A673 (cell line): ENCODE data around the gene ANOS1. TPM values are rescaled to one million over a fixed set of nuclear protein-coding genes. Genes with fewer than 3 reads are reported as not detected.

Experiments
- BruUV-seq: library from RNA; stranded (reverse); fragments of 400-500 nt; replicated peaks from 2 replicates; lab custom pipeline; 2021; lab: Mats Ljungman, UMichigan
- CTCF ChIA-PET: fragments of 300-600 bp; sonication (Branson Sonifier 250); formaldehyde crosslinking; loops from one replicate; lab custom pipeline; 2022; ENCODE audit warnings: antibody characterized with exemption; lab: Charles Lee
- POLR2A ChIA-PET: fragments of 300-600 bp; sonication (Branson Sonifier 250); formaldehyde crosslinking; loops from one replicate; lab custom pipeline; 2022; ENCODE audit warnings: antibody characterized with exemption; ENCODE audit not compliant: low non-redundant PET; lab: Charles Lee
- DNase-seq: peaks from one replicate; pipeline ENCODE4 v3.0.0-alpha.2; 2015; ENCODE audit warnings: low spot score
- H3K27ac ChIP-seq: fragments of 200-600 bp; sonication (generic); 2 replicates; pipeline ENCODE4 v1.5.1; 2016; ENCODE audit warnings: mixed run types, low read depth, mild to moderate bottlenecking, mixed read lengths, antibody characterized with exemption, low read length; ENCODE audit not compliant: poor library complexity, severe bottlenecking
- H3K27me3 ChIP-seq: fragments of 200-600 bp; sonication (generic); replicated peaks from 2 replicates; pipeline ENCODE4 v1.6.1; 2017; ENCODE audit warnings: mixed run types, low read depth, mild to moderate bottlenecking, mixed read lengths, antibody characterized with exemption, low read length; ENCODE audit not compliant: insufficient read depth, poor library complexity
- H3K36me3 ChIP-seq: fragments of 200-600 bp; sonication (generic); 2 replicates; pipeline ENCODE4 v1.6.1; 2016; ENCODE audit warnings: mixed run types, mild to moderate bottlenecking, mixed read lengths, antibody characterized with exemption, low read length; ENCODE audit not compliant: insufficient read depth, poor library complexity, severe bottlenecking
- H3K4me1 ChIP-seq: fragments of 200-600 bp; sonication (generic); 2 replicates; pipeline ENCODE4 v1.6.1; 2017; ENCODE audit warnings: mixed run types, mild to moderate bottlenecking, mixed read lengths, antibody characterized with exemption, low read length; ENCODE audit not compliant: insufficient read depth, poor library complexity, severe bottlenecking
- H3K4me3 ChIP-seq: fragments of 200-600 bp; sonication (generic); 2 replicates; pipeline ENCODE4 v1.5.1; 2016; ENCODE audit warnings: low read depth, mixed run types, mild to moderate bottlenecking, mixed read lengths, low read length; ENCODE audit not compliant: poor library complexity, severe bottlenecking
- H3K9me3 ChIP-seq: fragments of 200-600 bp; sonication (generic); 2 replicates; pipeline ENCODE4 v1.6.1; 2016; ENCODE audit warnings: mixed run types, low read depth, mild to moderate bottlenecking, mixed read lengths, antibody characterized with exemption, low read length; ENCODE audit not compliant: poor library complexity, severe bottlenecking
- EZH2 ChIP-seq: fragments of 200-600 bp; sonication (generic); IDR thresholded peaks from 2 replicates; pipeline ENCODE4 v1.6.1; 2017; ENCODE audit warnings: borderline replicate concordance, low read depth, mild to moderate bottlenecking, mixed read lengths, antibody characterized with exemption, low read length; ENCODE audit not compliant: poor library complexity, severe bottlenecking
- intact Hi-C: fragments of 100-400 bp; cut with micrococcal nuclease; formaldehyde crosslinking; loops from one replicate; pipeline ENCODE4 v1.10.0; 2022; ENCODE audit not compliant: unreplicated experiment
- total RNA-seq: library from RNA; stranded (reverse); gene quantifications from 2 replicates; pipeline ENCODE4 v1.2.3, GENCODE V29; 2021
- TF ChIP-seq, protein P1 (sequence below): fragments of 300-800, 200-600 bp; sonication (generic); conservative IDR thresholded peaks from 2 replicates; pipeline ENCODE4 v1.5.1; 2017; ENCODE audit warnings: low read depth, mild to moderate bottlenecking, antibody characterized with exemption, low read length, moderate library complexity, mixed read lengths

ANOS1 gene
- total RNA-seq, 1 experiment from 2014 or later = 0.06 TPM

- ChIA-PET POLR2A (no interaction called here), CTCF (no interaction called here)
- Histone ChIP-seq H3K36me3 (no peaks in the 10 kb centered on the region), H3K9me3 (no peaks in the 10 kb centered on the region), H3K27ac (no peak overlapping the region), H3K4me3 (no peak overlapping the region), H3K4me1 (no peaks in the 10 kb centered on the region), H3K27me3 (no peaks in the 10 kb centered on the region)
- intact Hi-C loops = no loop called here
- no TSS peak for BruUV-seq
- DNase-seq = no peak
- TF ChIP-seq EZH2 = no peak
- TF ChIP-seq, protein P1, sequence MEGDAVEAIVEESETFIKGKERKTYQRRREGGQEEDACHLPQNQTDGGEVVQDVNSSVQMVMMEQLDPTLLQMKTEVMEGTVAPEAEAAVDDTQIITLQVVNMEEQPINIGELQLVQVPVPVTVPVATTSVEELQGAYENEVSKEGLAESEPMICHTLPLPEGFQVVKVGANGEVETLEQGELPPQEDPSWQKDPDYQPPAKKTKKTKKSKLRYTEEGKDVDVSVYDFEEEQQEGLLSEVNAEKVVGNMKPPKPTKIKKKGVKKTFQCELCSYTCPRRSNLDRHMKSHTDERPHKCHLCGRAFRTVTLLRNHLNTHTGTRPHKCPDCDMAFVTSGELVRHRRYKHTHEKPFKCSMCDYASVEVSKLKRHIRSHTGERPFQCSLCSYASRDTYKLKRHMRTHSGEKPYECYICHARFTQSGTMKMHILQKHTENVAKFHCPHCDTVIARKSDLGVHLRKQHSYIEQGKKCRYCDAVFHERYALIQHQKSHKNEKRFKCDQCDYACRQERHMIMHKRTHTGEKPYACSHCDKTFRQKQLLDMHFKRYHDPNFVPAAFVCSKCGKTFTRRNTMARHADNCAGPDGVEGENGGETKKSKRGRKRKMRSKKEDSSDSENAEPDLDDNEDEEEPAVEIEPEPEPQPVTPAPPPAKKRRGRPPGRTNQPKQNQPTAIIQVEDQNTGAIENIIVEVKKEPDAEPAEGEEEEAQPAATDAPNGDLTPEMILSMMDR = no peak
Observed at GRCh38 chrX:8579602-8580001, 152.3 kb downstream of the ANOS1 start.

DNA sequence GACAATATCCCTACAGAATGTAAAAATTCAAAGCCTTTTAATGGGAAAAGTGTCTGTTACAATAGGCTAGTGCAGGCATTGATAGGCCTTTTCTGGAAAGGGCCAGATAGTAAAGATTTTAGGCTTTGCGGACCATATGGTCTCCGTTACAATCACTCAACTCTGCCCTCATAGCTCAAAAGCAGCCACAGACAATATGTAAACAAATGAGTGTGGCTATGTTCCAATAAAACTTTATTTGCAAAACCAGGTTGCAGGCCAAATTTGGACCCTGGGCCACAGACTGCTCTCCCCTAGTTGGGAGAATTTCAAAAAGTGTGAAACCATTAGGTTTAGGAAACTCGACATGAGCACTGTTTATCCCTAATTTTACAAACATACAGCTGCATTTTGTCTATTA lies 155.1 kb downstream of the ANOS1 start:
- no peak for DNase-seq
- Histone ChIP-seq H3K4me1 (no peaks in the 10 kb centered on the region), H3K27ac (no peak overlapping the region), H3K36me3 (no peaks in the 10 kb centered on the region), H3K4me3 (no peak overlapping the region), H3K27me3 (no peaks in the 10 kb centered on the region), H3K9me3 (no peaks in the 10 kb centered on the region)
- BruUV-seq = no TSS peak
- POLR2A ChIA-PET = no interaction called here
- CTCF ChIA-PET = no interaction called here
- TF ChIP-seq, protein P1 = no peak
- TF ChIP-seq EZH2 = no peak
- intact Hi-C loops = no loop called here

GRCh38 chrX:8565729-8566128 lies 166.2 kb downstream of the ANOS1 start:
- Histone ChIP-seq H3K4me3 (no peak overlapping the region), H3K4me1 (no peaks in the 10 kb centered on the region), H3K36me3 (no peaks in the 10 kb centered on the region), H3K27me3 (no peaks in the 10 kb centered on the region), H3K27ac (no peak overlapping the region), H3K9me3 (no peaks in the 10 kb centered on the region)
- no TSS peak for BruUV-seq
- intact Hi-C loops = no loop called here
- ChIA-PET CTCF (no interaction called here), POLR2A (no interaction called here)
- TF ChIP-seq, protein P1 = no peak
- TF ChIP-seq EZH2 = no peak
- no peak for DNase-seq
